Fibroblast of skin of right biceps (primary cell): ENCODE measurements around the gene NCOA1.
A peak's percentile ranks its signal among the peaks of the same experiment; 100 is the strongest.
"Not testable (repeated sequence)": the region's sequence is repeated elsewhere in the genome, so short reads cannot be mapped to it uniquely, and the experiment has no call there.

Experiments
- DNase-seq: peaks from one replicate; pipeline ENCODE4 v3.0.0-alpha.2; 2013

NCOA1 gene

DNA sequence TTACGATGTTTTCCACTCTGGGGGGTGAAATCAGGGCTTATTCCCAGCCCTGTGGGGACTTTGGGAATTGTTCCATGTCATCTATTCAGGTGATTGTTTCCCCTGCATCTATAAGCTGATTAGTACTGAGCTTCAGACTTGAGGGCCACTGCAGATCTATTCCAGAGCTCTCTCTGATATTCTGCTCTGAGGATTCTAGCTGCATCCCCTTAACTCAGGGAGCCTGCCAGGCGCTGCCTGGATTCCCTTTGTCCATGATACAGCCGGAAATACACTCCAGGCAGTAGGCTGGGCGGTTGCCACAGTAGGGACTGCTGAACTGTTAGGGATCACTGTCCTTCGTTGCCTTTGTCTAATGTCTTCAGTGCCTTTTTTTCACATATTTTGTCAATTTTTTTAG lies 270.8 kb downstream of the NCOA1 start:
- no peak for DNase-seq

DNA sequence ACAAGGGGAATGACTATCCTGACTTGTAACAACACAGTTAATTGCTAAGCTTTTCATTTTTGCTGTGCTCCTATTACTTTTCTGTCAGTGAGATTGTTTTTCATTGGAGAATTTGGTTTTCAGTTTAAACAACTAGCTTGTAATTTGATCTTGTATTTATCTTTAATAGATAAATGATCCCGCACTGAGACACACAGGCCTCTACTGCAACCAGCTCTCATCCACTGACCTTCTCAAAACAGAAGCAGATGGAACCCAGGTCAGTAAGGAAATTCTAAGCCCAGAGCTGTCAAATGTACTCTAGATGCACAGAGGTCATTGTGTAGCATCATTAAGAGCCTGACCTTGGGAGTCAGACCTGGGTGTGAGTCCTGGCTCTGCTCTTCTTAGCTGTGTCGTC lies 271.5 kb downstream of the NCOA1 start:
- no peak for DNase-seq

DNA sequence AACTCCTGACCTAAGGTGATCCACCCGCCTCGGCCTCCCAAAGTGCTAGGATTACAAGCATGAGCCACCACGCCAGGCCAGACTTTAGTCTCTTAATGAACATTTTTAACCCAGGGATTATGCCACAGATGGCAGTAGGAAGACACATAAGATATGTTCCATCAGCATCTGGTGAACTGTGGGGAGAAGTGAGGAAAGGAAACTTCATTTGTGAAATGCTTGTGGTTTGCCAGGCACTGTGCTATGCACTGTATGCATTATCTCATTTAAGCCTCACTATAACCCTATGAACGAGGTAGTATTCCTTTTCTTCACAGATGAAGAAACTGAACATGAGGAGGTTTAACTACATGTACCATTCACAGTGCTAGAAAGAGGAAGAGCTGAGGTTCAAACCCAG lies 272.8 kb downstream of the NCOA1 start:
- DNase-seq: no peak

DNA sequence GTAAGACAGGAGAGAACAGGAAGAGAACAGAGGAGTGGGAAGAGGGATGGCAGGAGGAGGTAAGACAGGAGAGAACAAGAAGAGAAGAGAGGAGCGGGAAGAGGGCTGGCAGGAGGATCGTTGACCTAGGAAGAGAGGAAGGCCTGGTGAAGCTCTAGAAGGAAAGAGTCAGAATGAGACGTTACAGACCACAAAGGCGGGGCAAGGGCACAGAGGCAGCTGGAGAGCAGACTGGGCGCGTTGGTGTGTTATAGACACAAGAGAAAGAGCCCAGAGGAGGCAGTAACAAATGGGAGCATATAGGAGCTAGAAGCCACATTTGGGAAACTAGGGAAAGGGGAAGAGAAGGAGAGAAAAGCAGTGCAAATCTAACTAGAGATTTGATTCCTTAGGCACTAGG lies 275.6 kb downstream of the NCOA1 start:
- DNase-seq: no peak

DNA sequence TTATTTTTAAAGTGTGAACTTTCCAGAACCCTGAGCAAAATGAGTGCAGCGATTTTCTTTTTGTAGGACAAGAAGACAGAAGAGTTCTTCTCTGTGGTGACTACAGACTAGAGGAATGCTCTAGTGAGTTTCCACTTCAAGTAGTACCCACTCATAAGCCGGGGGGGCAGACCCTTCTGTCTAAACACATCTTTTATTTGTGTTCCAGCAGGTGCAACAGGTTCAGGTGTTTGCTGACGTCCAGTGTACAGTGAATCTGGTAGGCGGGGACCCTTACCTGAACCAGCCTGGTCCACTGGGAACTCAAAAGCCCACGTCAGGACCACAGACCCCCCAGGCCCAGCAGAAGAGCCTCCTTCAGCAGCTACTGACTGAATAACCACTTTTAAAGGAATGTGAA lies 277.0 kb downstream of the NCOA1 start:
- DNase-seq: no peak

DNA sequence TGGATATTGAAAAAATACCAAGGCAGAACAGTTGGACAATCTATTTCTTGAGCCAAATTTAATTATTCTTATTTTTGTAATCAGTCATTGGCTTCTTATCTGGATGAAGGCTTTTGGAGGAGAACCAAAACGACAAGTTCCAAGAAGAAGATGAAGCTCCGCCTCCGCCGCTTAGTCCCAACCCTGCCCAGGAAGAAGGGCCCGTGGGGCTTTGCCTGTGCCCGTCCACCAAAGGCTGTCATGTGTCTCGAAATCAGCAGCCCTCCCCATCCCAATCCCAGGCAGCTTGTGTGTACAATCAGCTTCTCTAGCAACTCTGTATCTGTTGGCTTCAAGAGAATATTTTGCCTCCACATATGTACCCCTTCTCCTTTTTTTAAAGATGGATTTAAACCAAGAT lies 277.5 kb downstream of the NCOA1 start:
- DNase-seq: no peak

DNA sequence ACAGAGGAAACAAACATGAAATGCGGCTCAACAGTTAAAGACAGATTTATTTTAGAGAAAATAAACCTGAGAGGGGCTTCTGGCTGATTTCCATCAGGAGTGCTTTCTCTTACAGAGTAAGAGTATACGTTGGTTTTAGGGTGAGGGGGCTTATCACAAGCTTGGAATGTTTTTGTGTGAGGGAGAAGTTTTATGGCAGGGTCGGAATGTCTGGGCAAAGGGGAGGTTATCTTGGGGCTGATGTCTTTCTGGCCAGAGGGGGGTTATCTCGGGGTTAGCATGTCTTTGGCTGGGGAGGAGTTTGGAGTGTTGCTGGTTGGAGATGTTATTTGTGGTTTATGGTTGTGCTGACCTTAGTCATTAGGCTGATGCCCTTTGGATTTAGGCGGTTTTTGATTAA lies 280.0 kb downstream of the NCOA1 start:
- no peak for DNase-seq

DNA sequence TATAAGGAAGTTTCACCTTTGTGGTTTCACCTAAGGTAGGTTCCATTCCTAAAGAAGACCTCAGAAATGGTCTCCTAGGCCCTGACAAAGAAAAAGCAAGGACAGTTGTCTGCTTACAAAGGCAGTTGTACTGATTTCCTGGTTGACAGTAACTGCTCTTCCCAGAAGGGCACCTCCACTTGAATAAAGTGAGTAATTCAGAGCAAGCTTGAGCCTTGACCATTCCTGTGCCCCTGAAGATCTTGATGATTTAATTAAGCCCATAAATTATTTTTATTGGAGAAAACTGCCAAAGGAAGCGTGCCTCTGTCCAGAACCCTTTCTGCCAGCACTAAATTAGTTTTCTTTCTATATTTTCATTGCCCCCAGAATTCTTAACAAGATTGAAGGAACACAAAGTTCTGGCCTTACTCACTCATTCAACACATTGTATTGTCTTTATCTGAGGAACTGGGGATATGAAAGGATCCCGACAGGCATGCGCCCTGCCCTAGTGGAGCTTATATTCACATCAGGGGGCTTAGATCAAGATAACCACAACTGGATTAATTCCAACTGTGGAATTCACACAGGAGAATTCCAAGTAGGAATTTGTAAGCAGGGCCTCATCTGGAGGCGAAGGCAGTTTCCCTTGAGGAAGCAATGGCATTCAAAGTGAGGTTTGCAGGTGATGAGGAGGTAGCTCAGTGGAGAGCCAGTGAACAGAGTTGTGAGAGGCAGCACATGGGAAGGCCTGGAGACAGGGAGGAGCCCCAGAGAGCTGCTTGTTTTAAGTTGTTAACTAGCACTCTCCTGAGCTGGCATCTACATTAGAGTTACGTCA lies 280.9 kb downstream of the NCOA1 start:
- peak; percentile 31 for DNase-seq

DNA sequence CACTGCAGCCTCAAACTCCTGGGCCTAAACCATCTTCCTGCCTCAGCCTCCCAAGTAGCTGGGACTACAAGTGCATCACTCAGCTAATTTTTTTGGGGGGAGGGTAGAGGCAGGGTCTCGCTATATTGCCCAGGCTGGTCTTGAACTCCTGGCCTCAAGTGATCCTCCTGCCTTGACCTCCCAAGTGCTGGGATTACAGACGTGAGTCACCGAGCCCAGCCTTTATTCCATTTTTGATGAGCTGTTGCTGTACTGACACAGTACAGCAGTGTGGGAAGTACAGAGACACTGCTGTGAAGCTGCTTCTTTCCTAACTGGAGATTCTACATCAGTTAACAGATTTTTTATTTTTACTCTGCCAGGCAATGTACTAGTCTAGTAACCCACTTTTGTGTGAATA lies 283.3 kb downstream of the NCOA1 start:
- no peak for DNase-seq

DNA sequence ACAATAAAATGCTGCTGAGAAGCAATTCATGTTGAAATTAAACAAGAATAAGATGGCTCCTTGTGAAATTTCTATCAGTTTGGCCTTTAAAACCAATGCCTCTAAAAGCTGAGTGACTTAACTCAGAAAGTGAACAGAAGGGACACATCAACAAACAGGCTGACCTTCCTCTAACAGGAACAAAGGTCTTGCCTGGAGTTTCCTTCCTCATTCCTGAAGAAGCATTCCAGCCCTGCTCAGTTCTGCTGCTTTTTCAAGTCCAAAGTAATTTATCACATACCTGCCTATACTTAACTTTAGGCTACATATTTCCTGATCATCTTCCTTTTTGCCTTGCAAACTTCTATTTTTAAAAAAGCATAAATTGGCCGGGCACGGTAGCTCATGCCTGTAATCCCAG lies 288.1 kb downstream of the NCOA1 start:
- no peak for DNase-seq

DNA sequence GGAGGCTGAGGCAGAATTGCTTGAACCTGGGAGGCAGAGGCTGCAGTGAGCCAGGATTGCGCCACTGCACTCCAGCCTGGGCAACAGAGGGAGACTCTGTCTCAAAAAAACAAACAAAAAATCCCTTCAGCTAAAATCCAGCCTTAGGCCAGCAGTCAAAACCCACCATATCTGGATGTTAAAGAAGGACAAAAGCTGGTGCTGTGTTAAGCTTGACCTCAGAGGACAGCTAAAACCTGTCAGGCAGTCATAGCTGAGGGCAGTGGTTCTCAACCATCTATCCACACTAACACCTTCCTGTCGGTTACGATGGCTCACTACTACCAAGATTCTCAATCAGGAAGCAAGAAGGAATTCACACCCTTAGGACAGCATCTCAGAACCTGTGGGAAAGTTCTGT lies 292.6 kb downstream of the NCOA1 start:
- DNase-seq: no peak

DNA sequence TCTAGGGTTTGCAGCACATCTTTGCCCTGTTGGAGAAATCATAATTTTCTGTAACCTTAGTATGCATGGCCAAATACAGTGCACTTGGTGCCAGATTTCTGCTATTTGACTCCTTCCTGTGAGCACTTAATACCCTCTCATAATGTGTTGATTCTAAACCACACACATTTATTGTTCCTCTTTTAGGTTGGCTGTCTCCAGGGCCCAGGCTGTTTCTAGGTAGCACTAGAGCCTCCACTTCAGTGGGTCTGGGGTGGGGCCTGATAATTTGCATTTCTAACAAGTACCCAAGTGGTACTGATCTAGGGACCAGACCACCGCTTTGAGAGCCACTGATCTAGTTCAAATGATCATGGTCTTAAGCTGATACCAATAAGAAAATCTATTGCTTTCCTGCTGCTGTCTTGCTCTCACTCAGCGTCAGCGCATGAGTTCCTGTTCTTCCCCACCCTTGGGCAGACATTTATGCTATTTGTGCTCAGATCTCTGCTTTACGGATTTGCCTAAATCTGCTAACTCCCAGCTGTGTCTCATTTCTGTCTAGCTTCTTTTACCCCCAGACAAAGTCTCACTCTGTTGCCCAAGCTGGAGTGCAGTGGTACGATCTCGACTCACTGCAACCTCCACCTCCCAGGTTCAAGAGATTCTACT lies 294.7 kb downstream of the NCOA1 start:
- no peak for DNase-seq

DNA sequence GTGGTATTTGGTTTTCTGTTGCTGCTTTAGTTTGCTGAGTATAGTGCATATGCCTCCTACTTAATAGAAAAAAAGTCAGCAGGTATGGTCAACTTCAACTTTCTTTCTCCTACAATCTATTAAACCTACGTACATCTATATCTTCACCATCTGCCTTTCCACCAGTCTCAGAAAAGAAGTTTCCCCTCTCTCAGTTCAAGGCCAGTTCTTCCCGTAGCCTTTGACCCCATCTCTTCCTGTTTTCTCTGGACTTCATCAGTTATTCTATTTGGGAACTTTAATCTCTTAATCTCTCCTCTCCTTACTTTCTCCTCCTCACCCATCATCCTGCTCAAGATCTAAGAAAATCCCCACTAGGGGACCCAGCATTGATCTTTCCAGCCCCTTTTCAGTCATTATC lies 296.5 kb downstream of the NCOA1 start:
- no peak for DNase-seq

DNA sequence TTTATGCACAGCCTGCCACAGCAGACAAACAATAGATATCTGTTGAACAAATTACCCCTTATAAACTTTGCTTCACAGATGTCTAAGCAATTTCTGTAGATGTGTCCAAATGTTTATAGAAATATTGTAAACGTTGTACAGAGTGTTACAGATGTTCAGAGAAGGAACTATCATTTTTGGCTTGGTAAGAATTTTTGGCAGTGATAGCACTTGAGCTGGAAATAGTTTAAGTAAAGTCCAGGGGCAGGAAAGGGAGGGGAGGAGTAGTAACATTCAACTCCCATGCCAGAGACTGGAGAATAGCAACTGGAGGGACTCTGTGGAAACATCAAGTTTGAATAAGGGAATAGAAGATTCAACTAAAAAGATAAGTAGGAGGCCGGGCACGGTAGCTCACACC lies 297.8 kb downstream of the NCOA1 start:
- DNase-seq: no peak

DNA sequence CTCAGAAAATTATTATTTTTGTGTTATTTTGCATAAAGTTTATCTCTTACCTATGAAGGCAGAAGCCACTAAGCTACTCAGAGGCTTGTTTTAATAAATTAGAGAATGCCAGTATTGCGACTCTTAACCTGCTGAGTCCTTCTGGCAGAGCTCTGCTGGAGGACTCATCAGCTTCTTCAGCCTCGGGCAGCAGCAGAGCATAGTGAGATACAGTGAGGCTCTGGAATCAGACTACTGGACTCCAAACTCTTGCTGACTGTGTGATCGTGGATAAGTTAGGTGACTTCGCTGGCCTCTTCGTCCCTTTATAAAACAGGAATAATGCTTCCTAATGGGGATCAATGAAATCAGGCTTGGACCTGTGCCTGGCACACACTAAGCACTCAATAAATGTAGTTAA lies 300.4 kb downstream of the NCOA1 start:
- DNase-seq: no peak

DNA sequence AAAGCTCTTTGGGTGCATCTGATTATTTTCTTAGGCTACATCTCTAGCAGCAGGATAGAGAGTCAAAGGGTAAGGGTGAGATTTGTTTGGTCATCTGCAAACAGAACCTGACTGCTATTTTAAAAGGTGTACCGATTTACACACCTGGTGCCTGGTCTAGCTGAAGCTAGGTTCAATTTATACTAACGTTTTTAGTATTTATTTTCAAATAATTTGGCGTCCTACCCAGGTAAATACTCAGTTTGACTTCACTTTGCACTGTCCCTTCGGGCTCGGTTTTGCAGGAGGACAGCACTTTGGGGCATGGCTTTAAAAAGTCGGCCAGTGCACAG lies 301.5 kb downstream of the NCOA1 start:
- no peak for DNase-seq

DNA sequence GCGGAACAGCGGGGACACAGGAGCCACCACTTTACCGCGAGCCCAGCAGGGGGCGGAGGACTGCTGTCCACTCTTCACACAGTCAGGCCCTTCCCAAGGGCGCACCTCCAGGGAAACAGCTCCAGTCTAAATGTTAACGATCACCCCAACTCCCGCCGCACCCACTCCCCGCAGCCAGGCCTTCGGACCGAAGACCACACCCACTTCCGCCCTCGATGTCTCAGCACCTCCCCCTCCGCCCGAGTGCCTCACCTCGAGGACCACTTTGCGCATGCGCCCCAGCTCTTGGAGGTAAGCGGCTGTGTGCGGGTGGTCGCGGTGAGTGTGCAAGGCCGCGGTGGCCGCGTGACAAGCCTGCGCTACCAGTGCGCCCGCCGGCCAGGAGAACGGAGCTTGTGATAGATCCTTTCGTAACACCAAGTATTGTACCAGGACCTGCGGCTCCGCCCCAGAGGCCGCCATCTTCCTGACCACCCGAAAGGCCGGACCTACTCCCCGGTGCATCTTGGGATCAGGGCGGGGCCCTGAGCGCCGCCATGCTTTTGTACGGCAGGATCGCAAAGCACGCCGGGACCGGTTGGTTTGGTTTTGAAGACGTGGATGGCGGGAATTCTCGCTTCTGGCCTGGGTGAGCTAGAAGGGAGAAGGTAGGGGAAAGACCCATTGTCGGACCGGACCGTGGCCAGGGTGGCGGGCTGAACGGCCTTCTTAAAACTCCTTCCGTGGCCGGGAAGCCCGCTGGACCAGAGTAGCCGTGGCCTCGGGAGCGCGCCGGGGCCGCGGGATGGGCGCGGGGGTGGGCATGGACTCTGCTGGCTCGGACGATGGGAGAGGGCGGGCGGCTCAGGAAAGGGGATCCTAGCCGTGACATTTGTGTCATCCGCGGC lies 302.1 kb downstream of the NCOA1 start, which contains the start of the genes CENPO and PTRHD1:
Gene CENPO, plus strand, starts transcription at position 552 of the 887 bp plus-strand sequence. CDS start 495 bp downstream, outside the sequence.
Gene PTRHD1, minus strand, starts transcription at position 518 of the 887 bp plus-strand sequence. Its CDS starts 14 bp downstream, at position 504.
- peak; percentile 97 for DNase-seq

DNA sequence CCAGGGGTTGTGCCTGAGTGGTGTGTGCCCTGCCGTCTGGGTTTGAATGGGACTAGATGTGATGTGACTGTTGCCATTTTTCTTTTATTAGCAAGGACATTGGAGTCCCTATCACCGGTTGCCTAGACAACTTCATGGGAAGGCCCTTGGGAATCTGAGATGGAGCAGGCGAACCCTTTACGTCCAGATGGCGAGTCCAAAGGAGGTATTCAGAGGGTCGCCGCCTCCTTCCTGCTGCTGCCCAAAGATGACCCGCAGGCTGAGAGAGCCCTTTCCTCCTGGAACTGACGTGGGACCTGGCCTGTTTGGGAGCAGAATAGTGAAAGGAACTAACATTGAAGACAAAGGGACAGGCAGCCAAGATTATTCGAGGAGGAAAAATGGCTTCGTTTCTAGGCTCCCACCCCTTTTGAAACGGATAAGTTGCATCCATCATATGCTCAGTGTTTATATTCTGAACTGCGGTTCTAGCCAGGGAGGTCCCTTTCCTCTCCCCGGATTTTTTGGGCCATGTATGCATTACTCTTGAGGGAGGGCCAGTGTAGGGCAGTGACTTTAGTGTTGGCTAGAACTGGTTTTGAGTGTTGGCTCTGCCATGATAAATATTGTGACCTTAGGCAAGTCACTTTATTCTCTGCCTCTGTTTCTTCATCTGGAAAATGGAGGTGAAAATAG lies 302.8 kb downstream of the NCOA1 start:
- DNase-seq: peak; percentile 46

DNA sequence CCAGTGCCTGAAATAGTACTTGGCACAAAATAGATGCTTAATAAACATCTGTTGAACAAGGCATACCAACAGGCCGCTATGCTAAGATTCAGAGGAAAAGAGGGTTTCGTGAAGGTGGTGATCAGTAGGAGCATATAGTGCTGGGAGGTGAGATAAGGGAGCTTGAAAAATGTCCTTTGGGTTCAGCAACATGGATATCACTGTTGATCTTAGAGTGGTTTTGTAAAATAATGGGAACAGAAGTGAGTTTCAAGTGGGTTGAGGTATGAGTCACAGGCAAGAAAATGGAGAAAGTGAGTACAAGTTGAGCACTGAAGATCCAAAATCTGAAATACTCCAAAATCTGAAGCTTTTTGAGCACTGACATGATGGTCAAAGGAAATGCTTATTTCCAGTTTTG lies 306.6 kb downstream of the NCOA1 start:
- no peak for DNase-seq

DNA sequence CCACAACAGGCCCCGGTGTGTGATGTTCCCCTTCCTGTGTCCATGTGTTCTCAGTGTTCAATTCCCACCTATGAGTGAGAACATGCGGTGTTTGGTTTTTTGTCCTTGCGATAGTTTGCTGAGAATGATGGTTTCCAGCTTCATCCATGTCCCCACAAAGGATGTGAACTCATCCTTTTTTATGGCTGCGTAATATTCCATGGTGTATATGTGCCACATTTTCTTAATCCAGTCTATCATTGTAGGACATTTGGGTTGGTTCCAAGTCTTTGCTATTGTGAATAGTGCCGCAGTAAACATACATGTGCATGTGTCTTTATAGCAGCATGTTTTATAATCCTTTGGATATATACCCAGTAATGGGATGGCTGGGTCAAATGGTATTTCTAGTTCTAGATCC lies 309.4 kb downstream of the NCOA1 start:
- not testable (repeated sequence) for DNase-seq

DNA sequence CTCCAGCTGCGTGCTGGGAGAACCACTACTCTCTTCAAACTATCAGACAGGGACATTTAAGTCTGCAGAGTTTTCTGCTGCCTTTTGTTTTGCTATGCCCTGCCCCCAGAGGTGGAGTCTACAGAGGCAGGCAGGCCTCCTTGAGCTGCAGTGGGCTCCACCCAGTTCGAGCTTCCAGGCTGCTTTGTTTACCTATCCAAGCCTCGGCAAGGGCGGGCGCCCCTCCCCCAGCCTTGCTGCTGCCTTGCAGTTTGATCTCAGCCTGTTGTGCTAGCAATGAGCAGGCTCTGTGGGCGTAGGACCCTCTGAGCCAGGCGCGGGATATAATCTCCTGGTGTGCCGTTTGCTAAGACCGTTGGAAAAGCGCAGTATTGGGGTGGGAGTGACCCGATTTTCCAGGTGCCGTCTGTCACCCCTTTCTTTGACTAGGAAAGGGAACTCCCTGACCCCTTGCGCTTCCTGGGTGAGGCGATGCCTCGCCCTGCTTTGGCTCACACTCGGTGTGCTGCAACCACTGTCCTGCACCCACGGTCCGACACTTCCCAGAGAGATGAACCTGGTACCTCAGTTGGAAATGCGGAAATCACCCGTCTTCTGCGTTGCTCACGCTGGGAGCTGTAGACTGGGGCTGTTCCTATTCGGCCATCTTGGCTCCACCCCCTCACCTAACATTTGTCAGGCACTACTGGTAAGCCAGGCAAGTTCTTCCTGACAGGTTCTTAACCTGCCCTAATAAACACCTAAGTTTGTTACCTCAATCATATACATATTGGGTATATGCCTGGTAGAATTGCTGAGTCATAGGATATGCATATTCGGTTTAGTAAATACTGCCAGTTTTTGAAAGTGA lies 315.0 kb downstream of the NCOA1 start:
- DNase-seq: not testable (repeated sequence)

DNA sequence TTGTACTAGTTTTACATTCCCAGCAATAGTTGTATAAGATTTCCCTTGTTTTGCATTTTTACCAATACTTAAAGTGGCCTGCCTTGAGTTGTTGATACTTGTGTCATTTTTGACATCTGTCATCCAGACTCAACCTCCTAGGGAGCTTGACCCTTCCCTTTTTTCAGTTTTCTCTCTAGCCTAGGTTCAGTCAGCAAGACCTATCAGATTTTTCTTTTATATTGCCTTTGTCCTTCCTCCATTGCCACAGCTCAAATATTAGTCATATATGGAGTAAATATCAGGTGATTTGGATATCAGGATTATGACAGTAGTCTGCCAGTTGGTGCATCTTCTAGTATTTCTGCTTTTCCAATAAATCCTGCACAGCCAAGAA lies 315.6 kb downstream of the NCOA1 start:
- no peak for DNase-seq
